ENCODE data around the gene TMEM178B.

DNA sequence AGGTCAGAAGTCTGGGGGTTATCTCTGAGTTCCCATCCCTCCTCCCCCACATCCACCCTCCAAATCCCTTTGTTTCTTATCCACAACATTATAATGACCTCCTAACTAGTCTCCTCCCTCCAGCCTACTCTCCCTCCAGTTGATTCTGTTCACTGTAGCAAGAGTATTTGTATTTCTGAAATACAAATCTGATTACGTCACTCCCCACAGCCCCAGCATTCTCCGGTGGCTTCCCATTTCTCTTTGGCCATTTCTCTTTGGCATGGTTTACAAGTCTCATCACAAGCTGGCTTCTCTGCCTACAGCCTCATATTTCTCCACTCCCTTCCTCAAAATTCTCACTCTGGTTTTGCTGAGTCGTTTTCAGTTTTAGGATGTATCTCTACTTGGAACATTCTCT is 34.5 kb upstream of the TMEM178B start:
- TF ChIP-seq, protein P1, sequence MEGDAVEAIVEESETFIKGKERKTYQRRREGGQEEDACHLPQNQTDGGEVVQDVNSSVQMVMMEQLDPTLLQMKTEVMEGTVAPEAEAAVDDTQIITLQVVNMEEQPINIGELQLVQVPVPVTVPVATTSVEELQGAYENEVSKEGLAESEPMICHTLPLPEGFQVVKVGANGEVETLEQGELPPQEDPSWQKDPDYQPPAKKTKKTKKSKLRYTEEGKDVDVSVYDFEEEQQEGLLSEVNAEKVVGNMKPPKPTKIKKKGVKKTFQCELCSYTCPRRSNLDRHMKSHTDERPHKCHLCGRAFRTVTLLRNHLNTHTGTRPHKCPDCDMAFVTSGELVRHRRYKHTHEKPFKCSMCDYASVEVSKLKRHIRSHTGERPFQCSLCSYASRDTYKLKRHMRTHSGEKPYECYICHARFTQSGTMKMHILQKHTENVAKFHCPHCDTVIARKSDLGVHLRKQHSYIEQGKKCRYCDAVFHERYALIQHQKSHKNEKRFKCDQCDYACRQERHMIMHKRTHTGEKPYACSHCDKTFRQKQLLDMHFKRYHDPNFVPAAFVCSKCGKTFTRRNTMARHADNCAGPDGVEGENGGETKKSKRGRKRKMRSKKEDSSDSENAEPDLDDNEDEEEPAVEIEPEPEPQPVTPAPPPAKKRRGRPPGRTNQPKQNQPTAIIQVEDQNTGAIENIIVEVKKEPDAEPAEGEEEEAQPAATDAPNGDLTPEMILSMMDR (IDR thresholded peaks at IDR 0.05; ENCODE audit: poor library complexity): no peak
- TF ChIP-seq EZH2 (IDR thresholded peaks at IDR 0.05; ENCODE audit: borderline replicate concordance): no peak
